Nephron (organoid): ENCODE data around the gene MMADHC.

ENCODE experiments used
- H3K27ac Mint-ChIP-seq, 3 experiments: 2 replicates each; pipeline ENCODE4 v1.8.0; 2020; ENCODE audit warnings: mixed read lengths in 3 of 3, mild to moderate bottlenecking in 2 of 3, moderate library complexity in 1 of 3
- H3K27me3 Mint-ChIP-seq: 2 replicates; pipeline ENCODE4 v1.8.0; 2021; ENCODE audit warnings: low read depth, mild to moderate bottlenecking, moderate library complexity, mixed read lengths
- H3K36me3 Mint-ChIP-seq: 2 replicates; pipeline ENCODE4 v1.8.0; 2020; ENCODE audit warnings: low read depth, mixed read lengths
- H3K4me1 Mint-ChIP-seq: 2 replicates; pipeline ENCODE4 v1.8.0; 2020; ENCODE audit warnings: mixed read lengths
- H3K4me3 Mint-ChIP-seq, 3 experiments: 2 replicates each; pipeline ENCODE4 v1.8.0; 2020; ENCODE audit warnings: mild to moderate bottlenecking in 3 of 3, mixed read lengths in 3 of 3, moderate library complexity in 2 of 3
- H3K9me3 Mint-ChIP-seq: 2 replicates; pipeline ENCODE4 v1.8.0; 2020; ENCODE audit warnings: mixed read lengths
- TF ChIP-seq, protein P1 (sequence below), 3 experiments: fragments of 200-600 bp; sonication (generic); IDR thresholded peaks; one replicate each; pipeline ENCODE4 v1.5.0; 2021; ENCODE audit warnings: antibody characterized with exemption in 3 of 3; ENCODE audit not compliant: unreplicated experiment in 3 of 3

MMADHC gene

DNA sequence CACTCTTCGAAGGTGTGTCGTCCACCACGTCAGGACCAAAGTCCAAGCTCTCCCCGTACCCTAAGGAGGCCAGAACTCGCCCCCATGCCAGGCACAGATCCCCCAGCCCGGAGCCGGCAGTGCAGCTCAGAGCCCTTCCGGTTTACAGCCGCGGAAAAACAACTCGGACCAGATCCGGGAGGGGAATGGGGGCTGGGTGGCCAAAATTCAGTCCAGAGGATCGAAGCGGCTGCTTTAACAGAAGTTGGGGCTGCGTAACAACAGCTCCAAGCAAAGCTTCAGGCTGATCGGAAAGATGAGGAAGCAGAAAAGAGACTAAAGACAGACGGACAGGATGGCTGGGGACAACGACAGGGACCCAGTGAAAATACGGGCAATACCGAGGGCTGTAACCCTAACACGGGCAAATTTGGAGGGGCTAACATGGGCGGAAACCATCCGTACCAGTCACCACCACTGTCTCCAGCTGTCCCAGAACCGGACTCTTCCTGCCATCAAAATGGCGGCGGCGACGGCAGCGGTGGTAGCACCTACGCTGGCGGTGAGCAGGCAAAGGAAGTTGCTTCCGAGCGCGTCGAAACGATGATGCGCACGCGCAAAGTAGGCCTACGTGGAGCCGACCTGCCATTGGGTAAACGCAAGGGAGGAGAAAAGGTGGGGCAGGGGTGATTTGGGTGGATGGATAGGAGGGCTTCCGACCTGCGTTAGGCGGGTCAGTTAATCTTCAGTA lies at the start of gene MMADHC:
Gene MMADHC (minus strand): TSS at position 556 of the 730 bp plus-strand sequence. CDS start 678 bp downstream, outside the sequence.
- H3K4me3 Mint-ChIP-seq, result peak within 1 kb of the TSS; percentile 95 to 97 (median 96)
- no peaks in the 10 kb centered on the region for H3K9me3 Mint-ChIP-seq
- H3K4me1 Mint-ChIP-seq, result peaks cover 32% of the 10 kb centered on the region
- peaks cover 25% of the 10 kb centered on the region for H3K36me3 Mint-ChIP-seq
- H3K27me3 Mint-ChIP-seq, result peaks cover 3% of the 10 kb centered on the region
- peak within 1 kb of the TSS; percentile 98 to 100 (median 100) for H3K27ac Mint-ChIP-seq
- TF ChIP-seq, protein P1, sequence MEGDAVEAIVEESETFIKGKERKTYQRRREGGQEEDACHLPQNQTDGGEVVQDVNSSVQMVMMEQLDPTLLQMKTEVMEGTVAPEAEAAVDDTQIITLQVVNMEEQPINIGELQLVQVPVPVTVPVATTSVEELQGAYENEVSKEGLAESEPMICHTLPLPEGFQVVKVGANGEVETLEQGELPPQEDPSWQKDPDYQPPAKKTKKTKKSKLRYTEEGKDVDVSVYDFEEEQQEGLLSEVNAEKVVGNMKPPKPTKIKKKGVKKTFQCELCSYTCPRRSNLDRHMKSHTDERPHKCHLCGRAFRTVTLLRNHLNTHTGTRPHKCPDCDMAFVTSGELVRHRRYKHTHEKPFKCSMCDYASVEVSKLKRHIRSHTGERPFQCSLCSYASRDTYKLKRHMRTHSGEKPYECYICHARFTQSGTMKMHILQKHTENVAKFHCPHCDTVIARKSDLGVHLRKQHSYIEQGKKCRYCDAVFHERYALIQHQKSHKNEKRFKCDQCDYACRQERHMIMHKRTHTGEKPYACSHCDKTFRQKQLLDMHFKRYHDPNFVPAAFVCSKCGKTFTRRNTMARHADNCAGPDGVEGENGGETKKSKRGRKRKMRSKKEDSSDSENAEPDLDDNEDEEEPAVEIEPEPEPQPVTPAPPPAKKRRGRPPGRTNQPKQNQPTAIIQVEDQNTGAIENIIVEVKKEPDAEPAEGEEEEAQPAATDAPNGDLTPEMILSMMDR (IDR thresholded peaks at IDR 0.05; ENCODE audit: unreplicated experiment in 3 of 3), result no peak

DNA sequence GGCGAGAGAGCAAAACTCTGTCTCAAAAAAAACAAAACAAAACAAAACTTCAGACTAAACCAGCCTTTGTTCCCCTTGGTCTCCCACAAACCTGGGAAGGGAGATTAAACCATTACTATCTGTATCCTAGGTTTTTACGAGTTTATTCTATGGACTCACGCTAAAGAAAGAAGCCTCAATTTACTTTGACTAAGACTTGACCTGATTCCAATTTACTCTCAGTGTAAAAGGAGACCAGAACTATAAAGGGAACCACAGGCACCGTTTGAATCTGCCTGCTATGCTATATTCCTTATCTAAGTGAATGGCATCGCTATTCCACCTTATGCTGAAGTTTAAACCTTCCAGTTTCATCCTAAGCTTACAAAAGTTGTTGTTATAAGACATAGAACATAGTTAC lies 46.5 kb upstream of the MMADHC start:
- H3K36me3 Mint-ChIP-seq, result no peaks in the 10 kb centered on the region
- H3K9me3 Mint-ChIP-seq, result peaks cover 7% of the 10 kb centered on the region
- no peaks in the 10 kb centered on the region for H3K4me1 Mint-ChIP-seq
- no peaks in the 10 kb centered on the region for H3K27me3 Mint-ChIP-seq
- TF ChIP-seq, protein P1 (IDR thresholded peaks at IDR 0.05; ENCODE audit: unreplicated experiment in 3 of 3), result no peak
- H3K27ac Mint-ChIP-seq, result no peak overlapping the region
- no peak overlapping the region for H3K4me3 Mint-ChIP-seq

DNA sequence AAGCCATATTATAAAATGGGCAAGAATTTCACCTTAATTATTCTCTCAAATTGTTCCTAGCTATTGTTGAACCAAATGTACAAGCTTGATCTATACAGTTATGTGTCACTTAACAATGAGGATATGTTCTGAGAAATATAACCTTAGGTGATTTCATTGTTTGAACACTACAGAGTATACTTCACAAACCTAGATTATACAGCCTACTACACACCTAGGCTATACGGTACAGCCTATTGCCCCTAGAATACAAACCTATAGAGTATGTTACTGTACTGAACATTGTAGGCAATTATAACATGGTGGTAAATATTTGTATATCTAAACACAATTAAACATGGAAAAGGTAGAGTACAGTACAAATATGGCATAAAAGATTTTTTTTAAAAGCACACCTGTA lies 42.9 kb upstream of the MMADHC start:
- no peaks in the 10 kb centered on the region for H3K9me3 Mint-ChIP-seq
- TF ChIP-seq, protein P1 (IDR thresholded peaks at IDR 0.05; ENCODE audit: unreplicated experiment in 3 of 3), result no peak
- no peaks in the 10 kb centered on the region for H3K4me1 Mint-ChIP-seq
- no peak overlapping the region for H3K4me3 Mint-ChIP-seq
- H3K27me3 Mint-ChIP-seq, result no peaks in the 10 kb centered on the region
- no peaks in the 10 kb centered on the region for H3K36me3 Mint-ChIP-seq
- no peak overlapping the region for H3K27ac Mint-ChIP-seq

DNA sequence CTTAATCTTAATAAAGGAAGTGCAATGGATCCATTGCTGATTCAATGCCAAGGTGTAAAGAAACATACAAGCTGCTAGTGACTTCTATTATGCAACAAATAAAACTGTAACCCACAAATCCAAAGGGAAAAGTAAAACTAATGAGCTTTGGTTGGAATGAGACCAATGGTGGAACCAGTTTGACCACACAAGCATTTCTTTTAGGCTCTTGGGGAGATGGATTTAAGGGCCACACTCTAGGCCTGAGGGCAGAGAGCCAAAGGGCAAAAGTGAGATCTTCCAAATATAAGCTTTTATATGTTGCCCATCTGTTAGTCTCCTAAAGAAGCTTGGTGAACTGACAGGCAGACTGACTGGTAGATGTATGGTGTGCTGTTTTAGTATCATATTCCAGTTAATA lies 41.5 kb upstream of the MMADHC start:
- Mint-ChIP-seq H3K9me3 (no peaks in the 10 kb centered on the region), H3K36me3 (no peaks in the 10 kb centered on the region)

DNA sequence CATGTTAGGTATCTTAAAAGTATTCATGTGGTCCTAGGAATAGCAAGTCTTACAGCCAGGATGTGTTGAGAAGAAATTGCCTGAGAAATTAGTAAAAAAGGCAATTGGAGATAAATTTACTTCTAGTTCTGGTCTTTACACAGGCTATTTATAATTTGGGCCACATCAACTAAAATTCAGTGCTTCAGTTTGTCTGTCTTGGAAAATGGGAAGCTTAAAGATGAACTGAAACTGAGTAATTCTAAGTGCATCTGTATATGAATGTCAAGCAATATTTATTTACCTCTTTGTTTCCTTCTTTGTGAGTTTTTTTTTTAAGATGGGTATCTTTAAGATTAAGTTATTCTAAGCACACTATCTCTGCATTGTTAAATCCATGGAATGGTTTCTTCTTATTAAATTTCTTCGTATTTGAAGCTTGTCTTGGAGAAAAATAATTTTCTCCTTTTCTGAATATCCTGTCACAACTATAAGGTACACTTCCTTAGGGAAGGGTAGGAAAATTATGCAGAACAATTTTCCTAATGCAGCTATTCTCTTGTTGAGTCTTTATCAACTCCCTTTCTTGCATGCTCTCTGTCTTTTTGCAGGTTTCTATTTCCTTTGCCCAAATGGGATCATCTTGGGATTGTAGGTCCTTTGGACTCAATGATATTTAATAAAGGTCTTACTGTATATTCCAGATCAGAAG lies 39.7 kb upstream of the MMADHC start:
- no peak overlapping the region for H3K4me3 Mint-ChIP-seq
- H3K27me3 Mint-ChIP-seq, result no peaks in the 10 kb centered on the region
- peaks cover 5% of the 10 kb centered on the region for H3K4me1 Mint-ChIP-seq
- no peaks in the 10 kb centered on the region for H3K36me3 Mint-ChIP-seq
- no peaks in the 10 kb centered on the region for H3K9me3 Mint-ChIP-seq
- H3K27ac Mint-ChIP-seq, result no peak overlapping the region
- TF ChIP-seq, protein P1 (IDR thresholded peaks at IDR 0.05; ENCODE audit: unreplicated experiment in 3 of 3), result no peak

More for the DNA sequence above, 41.5 kb upstream of the MMADHC start:
- Mint-ChIP-seq H3K27ac (no peak overlapping the region), H3K4me3 (no peak overlapping the region), H3K27me3 (no peaks in the 10 kb centered on the region), H3K4me1 (no peaks in the 10 kb centered on the region)
- TF ChIP-seq, protein P1 (IDR thresholded peaks at IDR 0.05; ENCODE audit: unreplicated experiment in 3 of 3), result no peak
